Bronchial epithelial cell (primary cell): Measurements from ENCODE around the gene TRMU. TPM values are rescaled to one million over a fixed set of nuclear protein-coding genes. Genes with fewer than 3 reads are reported as not detected.

Source experiments
- DNase-seq: peaks from one replicate; pipeline ENCODE4 v3.0.0-alpha.2; 2010; ENCODE audit warnings: low read depth
- FAIRE-seq: peaks from 2 replicates; lab custom pipeline; 2011; peaks lifted over from hg19 to GRCh38; lab: Jason Lieb, UNC
- H3K27me3 ChIP-seq: 2 replicates; pipeline ENCODE4 v1.5.1; 2011; ENCODE audit warnings: low read length; ENCODE audit not compliant: control insufficient read depth, insufficient read depth
- H3K36me3 ChIP-seq: 2 replicates; pipeline ENCODE4 v1.5.1; 2011; ENCODE audit warnings: low read length; ENCODE audit not compliant: control insufficient read depth, insufficient read depth
- H3K4me3 ChIP-seq: 2 replicates; pipeline ENCODE4 v1.5.1; 2011; ENCODE audit warnings: mild to moderate bottlenecking, low read depth, low read length, control low read depth
- CTCF ChIP-seq: IDR thresholded peaks from 2 replicates; pipeline ENCODE4 v1.5.1; 2011; ENCODE audit warnings: mild to moderate bottlenecking, moderate library complexity, low read length, control low read depth, inconsistent platforms; ENCODE audit not compliant: insufficient read depth, severe bottlenecking
- total RNA-seq: library from RNA; depleted of rRNA; stranded (reverse); fragments of >200 nt; gene quantifications from 2 replicates; pipeline ENCODE4 v1.2.1, GENCODE V29; 2014

Gene TRMU
- total RNA-seq, 1 donor from 2014 or later, result 38.7 TPM

- Histone ChIP-seq H3K4me3 (no peak overlapping the region), H3K36me3 (peaks cover 35% of the 10 kb centered on the region), H3K27me3 (no peaks in the 10 kb centered on the region)
- TF ChIP-seq CTCF, result no peak
- no peak for DNase-seq
- FAIRE-seq, result peak; percentile 77
Measured at GRCh38 chr22:46387748-46388147, 52.2 kb downstream of the TRMU start.

- no peak for DNase-seq
- peaks cover 35% of the 10 kb centered on the region for H3K36me3 ChIP-seq
- no peak for TF ChIP-seq CTCF
- no peaks in the 10 kb centered on the region for H3K27me3 ChIP-seq
- no peak for FAIRE-seq
- H3K4me3 ChIP-seq, result no peak overlapping the region
Measured at GRCh38 chr22:46388647-46389046, 53.1 kb downstream of the TRMU start.

GRCh38 chr22:46389081-46389480 is 53.6 kb downstream of the TRMU start:
- no peak for TF ChIP-seq CTCF
- Histone ChIP-seq H3K36me3 (peaks cover 38% of the 10 kb centered on the region), H3K27me3 (no peaks in the 10 kb centered on the region), H3K4me3 (no peak overlapping the region)
- FAIRE-seq, result no peak
- DNase-seq, result no peak

- DNase-seq (no peak), FAIRE-seq (no peak)
- Histone ChIP-seq H3K27me3 (no peaks in the 10 kb centered on the region), H3K4me3 (no peak overlapping the region), H3K36me3 (peaks cover 37% of the 10 kb centered on the region)
- TF ChIP-seq CTCF, result no peak
Measured at GRCh38 chr22:46390105-46390651, 54.7 kb downstream of the TRMU start.

- Histone ChIP-seq H3K27me3 (no peaks in the 10 kb centered on the region), H3K36me3 (peaks cover 41% of the 10 kb centered on the region), H3K4me3 (no peak overlapping the region)
- peak; percentile 89 for FAIRE-seq
- peak; percentile 55 for TF ChIP-seq CTCF
- peak; percentile 75 for DNase-seq
Measured at GRCh38 chr22:46390652-46391301, 55.3 kb downstream of the TRMU start.
